WTC11 (cell line): ENCODE results near the gene MCMBP. TPM values are rescaled to one million over a fixed set of nuclear protein-coding genes. Genes with fewer than 3 reads are reported as not detected.

Experiments used
- ATAC-seq: fragments of 200-7000 bp; cut with Tn5 transposase; 2 replicates; pipeline ENCODE4 v1.10.0; 2021; ENCODE audit warnings: mild to moderate bottlenecking, moderate library complexity
- CTCF ChIA-PET: fragments of 300-600 bp; sonication (Branson Sonifier 250); formaldehyde crosslinking; loops from one replicate; lab custom pipeline; 2021; ENCODE audit warnings: antibody characterized with exemption; lab: Charles Lee
- POLR2A ChIA-PET: fragments of 350-600 bp; sonication (Branson Sonifier 250); formaldehyde crosslinking; loops from one replicate; lab custom pipeline; 2021; ENCODE audit warnings: antibody characterized with exemption; lab: Charles Lee
- DNase-seq: peaks from one replicate; pipeline ENCODE4 v3.0.0; 2021; ENCODE audit warnings: low spot score
- H3K27ac Mint-ChIP-seq: 2 replicates; pipeline ENCODE4 v1.8.0; 2021; ENCODE audit warnings: mixed read lengths
- H3K27me3 Mint-ChIP-seq: 2 replicates; pipeline ENCODE4 v1.8.0; 2021; ENCODE audit warnings: low read depth, mild to moderate bottlenecking, moderate library complexity, mixed read lengths
- H3K36me3 Mint-ChIP-seq: 2 replicates; pipeline ENCODE4 v1.8.0; 2021; ENCODE audit warnings: mixed read lengths
- H3K4me1 Mint-ChIP-seq: 2 replicates; pipeline ENCODE4 v1.8.0; 2022; ENCODE audit warnings: mixed read lengths
- H3K4me3 Mint-ChIP-seq: 2 replicates; pipeline ENCODE4 v1.8.0; 2021; ENCODE audit warnings: mild to moderate bottlenecking, moderate library complexity, mixed read lengths
- H3K9me3 Mint-ChIP-seq: 2 replicates; pipeline ENCODE4 v1.8.0; 2021; ENCODE audit warnings: mixed read lengths
- AFF4 ChIP-seq: sonication (generic); formaldehyde crosslinking; IDR thresholded peaks from 2 replicates; pipeline ENCODE4 v1.8.1; 2023; ENCODE audit warnings: mild to moderate bottlenecking, missing genetic modification reagents, borderline replicate concordance
- EMX1 ChIP-seq: fragments of 250-450 bp; sonication (Bioruptor Pico); IDR thresholded peaks from 2 replicates; pipeline ENCODE4 v1.8.0; 2021; ENCODE audit warnings: mild to moderate bottlenecking
- ETV6 ChIP-seq: sonication (generic); formaldehyde crosslinking; IDR thresholded peaks from 2 replicates; pipeline ENCODE4 v1.8.1; 2022; ENCODE audit warnings: mild to moderate bottlenecking, missing genetic modification reagents
- FOXK1 ChIP-seq: sonication (generic); formaldehyde crosslinking; IDR thresholded peaks from 2 replicates; pipeline ENCODE4 v1.8.0; 2022; ENCODE audit warnings: mild to moderate bottlenecking, moderate library complexity, missing genetic modification reagents
- JAZF1 ChIP-seq: fragments of 250-450 bp; sonication (Bioruptor Pico); IDR thresholded peaks from 2 replicates; pipeline ENCODE4 v1.9.0; 2021; ENCODE audit warnings: moderate library complexity, mild to moderate bottlenecking, inconsistent platforms
- KAT7 ChIP-seq: sonication (generic); formaldehyde crosslinking; IDR thresholded peaks from 2 replicates; pipeline ENCODE4 v1.8.1; 2023; ENCODE audit warnings: missing genetic modification reagents, mild to moderate bottlenecking, borderline replicate concordance
- NFYB ChIP-seq: sonication (generic); formaldehyde crosslinking; conservative IDR thresholded peaks from 2 replicates; pipeline ENCODE4 v1.8.0; 2022; ENCODE audit warnings: low read depth, missing genetic modification reagents
- PRRX2 ChIP-seq: fragments of 250-450 bp; sonication (Bioruptor Pico); IDR thresholded peaks from 2 replicates; pipeline ENCODE4 v1.8.0; 2021; ENCODE audit warnings: mild to moderate bottlenecking
- SMAD3 ChIP-seq: sonication (generic); formaldehyde crosslinking; IDR thresholded peaks from 2 replicates; pipeline ENCODE4 v1.8.0; 2022; ENCODE audit warnings: missing genetic modification reagents, mild to moderate bottlenecking, borderline replicate concordance
- ZNF317 ChIP-seq: sonication (generic); formaldehyde crosslinking; IDR thresholded peaks from 2 replicates; pipeline ENCODE4 v1.8.1; 2023; ENCODE audit warnings: low read depth, mild to moderate bottlenecking, moderate library complexity, missing genetic modification reagents, borderline replicate concordance
- ZNF416 ChIP-seq: fragments of 250-450 bp; sonication (Bioruptor Pico); IDR thresholded peaks from 2 replicates; pipeline ENCODE4 v1.9.0; 2021; ENCODE audit warnings: mild to moderate bottlenecking, inconsistent platforms
- total RNA-seq: library from RNA; stranded (reverse); gene quantifications from 3 replicates; pipeline ENCODE4 v1.2.3, GENCODE V29; 2021
- TF ChIP-seq, protein P1 (sequence below): sonication (generic); formaldehyde crosslinking; IDR thresholded peaks from 2 replicates; pipeline ENCODE4 v1.8.0; 2022; ENCODE audit warnings: missing genetic modification reagents
- TF ChIP-seq, protein P2 (sequence below): sonication (generic); formaldehyde crosslinking; IDR thresholded peaks from 2 replicates; pipeline ENCODE4 v1.8.1; 2022; ENCODE audit warnings: low read depth, missing genetic modification reagents, borderline replicate concordance
- TF ChIP-seq, protein P3 (sequence below): sonication (generic); formaldehyde crosslinking; IDR thresholded peaks from 2 replicates; pipeline ENCODE4 v1.8.0; 2023; ENCODE audit warnings: mild to moderate bottlenecking, missing genetic modification reagents
- TF ChIP-seq, protein P4 (sequence below): fragments of 250-450 bp; sonication (Bioruptor Pico); conservative IDR thresholded peaks from 2 replicates; pipeline ENCODE4 v1.9.0; 2021; ENCODE audit warnings: mild to moderate bottlenecking

MCMBP gene
- total RNA-seq, 1 experiment from 2014 or later = 64.7 TPM

DNA sequence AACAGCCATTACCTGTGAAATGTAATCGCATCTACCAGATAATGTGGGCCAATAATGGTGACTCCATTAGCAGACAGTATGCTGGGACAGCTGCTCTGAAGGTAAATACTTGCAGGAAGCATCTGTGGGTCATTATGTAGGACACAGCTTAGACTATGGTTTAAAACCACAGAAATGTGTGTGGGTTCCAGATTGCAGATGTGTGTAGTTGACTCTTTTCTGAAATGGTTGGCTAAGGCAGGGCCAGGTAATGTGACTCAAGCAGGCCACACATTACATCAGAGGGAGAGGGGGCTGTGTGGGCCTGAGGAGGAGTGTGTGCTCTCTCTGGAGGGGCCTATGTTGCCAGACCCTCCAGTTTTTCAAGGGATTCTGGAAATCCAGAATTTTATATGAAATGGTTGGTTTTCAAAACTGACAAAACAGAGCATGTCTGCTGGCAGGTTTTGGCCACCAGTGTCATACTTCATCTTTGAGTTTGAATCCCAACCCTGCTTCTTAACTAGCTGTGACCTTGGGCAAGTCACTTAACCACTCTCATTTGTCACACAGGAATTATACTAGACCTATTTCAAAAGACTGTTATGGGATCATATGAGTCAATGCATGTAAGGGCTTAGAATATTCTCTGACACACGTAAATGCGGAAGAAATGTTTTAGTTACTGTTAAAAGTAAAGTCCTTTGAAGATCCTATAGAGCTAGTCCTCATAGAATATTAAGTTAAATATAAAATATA is 64.5 kb downstream of the MCMBP start:
- DNase-seq = no peak
- H3K4me3 Mint-ChIP-seq = no peak overlapping the region
- H3K9me3 Mint-ChIP-seq = no peaks in the 10 kb centered on the region
- no peak overlapping the region for H3K27ac Mint-ChIP-seq
- H3K27me3 Mint-ChIP-seq = no peaks in the 10 kb centered on the region
- H3K36me3 Mint-ChIP-seq = peaks cover 5% of the 10 kb centered on the region; the same call in 1 of the 2 replicates
- ChIA-PET CTCF (interaction anchor here (0.8 to 1.8 kb wide), 2 partner anchors 57 to 121 kb away, joined by 5 to 14 read pairs; no protein-coding TSS in a partner anchor), POLR2A (interaction anchor here (0.7 kb wide), 1 partner anchor 18 kb away, joined by 3 read pairs; no protein-coding TSS in a partner anchor)
- TF ChIP-seq ZNF317 (CRISPR knock-in tag) (no peak), NFYB (no peak), PRRX2 (CRISPR knock-in tag) (no peak), EMX1 (CRISPR knock-in tag) (no peak), AFF4 (CRISPR knock-in tag) (no peak), KAT7 (CRISPR knock-in tag) (no peak), ETV6 (no peak), FOXK1 (CRISPR knock-in tag) (no peak)
- TF ChIP-seq, protein P1, sequence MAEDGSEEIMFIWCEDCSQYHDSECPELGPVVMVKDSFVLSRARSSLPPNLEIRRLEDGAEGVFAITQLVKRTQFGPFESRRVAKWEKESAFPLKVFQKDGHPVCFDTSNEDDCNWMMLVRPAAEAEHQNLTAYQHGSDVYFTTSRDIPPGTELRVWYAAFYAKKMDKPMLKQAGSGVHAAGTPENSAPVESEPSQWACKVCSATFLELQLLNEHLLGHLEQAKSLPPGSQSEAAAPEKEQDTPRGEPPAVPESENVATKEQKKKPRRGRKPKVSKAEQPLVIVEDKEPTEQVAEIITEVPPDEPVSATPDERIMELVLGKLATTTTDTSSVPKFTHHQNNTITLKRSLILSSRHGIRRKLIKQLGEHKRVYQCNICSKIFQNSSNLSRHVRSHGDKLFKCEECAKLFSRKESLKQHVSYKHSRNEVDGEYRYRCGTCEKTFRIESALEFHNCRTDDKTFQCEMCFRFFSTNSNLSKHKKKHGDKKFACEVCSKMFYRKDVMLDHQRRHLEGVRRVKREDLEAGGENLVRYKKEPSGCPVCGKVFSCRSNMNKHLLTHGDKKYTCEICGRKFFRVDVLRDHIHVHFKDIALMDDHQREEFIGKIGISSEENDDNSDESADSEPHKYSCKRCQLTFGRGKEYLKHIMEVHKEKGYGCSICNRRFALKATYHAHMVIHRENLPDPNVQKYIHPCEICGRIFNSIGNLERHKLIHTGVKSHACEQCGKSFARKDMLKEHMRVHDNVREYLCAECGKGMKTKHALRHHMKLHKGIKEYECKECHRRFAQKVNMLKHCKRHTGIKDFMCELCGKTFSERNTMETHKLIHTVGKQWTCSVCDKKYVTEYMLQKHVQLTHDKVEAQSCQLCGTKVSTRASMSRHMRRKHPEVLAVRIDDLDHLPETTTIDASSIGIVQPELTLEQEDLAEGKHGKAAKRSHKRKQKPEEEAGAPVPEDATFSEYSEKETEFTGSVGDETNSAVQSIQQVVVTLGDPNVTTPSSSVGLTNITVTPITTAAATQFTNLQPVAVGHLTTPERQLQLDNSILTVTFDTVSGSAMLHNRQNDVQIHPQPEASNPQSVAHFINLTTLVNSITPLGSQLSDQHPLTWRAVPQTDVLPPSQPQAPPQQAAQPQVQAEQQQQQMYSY (CRISPR knock-in tag) = no peak
- TF ChIP-seq, protein P2, sequence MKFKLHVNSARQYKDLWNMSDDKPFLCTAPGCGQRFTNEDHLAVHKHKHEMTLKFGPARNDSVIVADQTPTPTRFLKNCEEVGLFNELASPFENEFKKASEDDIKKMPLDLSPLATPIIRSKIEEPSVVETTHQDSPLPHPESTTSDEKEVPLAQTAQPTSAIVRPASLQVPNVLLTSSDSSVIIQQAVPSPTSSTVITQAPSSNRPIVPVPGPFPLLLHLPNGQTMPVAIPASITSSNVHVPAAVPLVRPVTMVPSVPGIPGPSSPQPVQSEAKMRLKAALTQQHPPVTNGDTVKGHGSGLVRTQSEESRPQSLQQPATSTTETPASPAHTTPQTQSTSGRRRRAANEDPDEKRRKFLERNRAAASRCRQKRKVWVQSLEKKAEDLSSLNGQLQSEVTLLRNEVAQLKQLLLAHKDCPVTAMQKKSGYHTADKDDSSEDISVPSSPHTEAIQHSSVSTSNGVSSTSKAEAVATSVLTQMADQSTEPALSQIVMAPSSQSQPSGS = no peak
- ATAC-seq = no peak
- H3K4me1 Mint-ChIP-seq = no peaks in the 10 kb centered on the region

DNA sequence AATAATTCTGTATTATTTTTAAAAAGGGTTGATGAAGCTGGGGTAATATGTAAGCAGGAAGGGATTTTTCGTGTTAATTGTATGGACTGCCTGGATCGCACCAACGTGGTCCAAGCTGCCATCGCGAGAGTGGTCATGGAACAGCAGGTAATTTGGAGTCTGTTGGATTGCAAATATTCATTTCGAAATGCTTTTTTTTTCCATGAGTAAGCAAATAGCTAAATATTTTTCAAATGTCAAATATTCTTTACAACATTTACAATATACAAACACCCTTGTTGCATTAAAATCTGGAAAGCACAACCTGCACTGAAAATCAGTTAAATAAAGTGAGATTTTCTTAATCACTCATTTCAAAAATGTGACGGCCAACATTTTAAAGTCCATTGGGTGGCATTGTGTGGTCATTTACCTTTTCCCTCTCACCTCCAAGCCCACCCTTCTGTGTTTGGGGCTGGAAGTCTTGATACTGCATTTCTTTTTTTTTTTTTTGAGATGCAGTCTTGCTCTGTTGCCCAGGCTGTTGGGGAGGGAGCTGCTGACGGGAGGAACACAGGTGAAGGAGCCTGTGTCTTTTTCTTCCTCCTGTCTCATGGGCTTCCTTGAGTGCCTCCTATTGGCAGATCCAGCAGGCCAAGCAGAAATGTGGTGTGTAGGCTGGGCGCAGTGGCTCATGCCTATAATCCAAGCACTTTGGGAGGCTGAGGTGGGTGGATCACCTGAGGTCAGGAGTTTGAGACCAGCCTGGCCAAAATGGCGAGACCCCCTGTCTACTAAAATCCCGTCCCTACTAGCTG is 66.1 kb downstream of the MCMBP start:
- ChIA-PET CTCF (interaction anchor here (0.7 to 1.8 kb wide), 3 partner anchors 12 to 119 kb away, joined by 3 to 14 read pairs (median 3); no protein-coding TSS in a partner anchor), POLR2A (no interaction called here)
- Mint-ChIP-seq H3K27ac (no peak overlapping the region), H3K4me1 (no peaks in the 10 kb centered on the region), H3K36me3 (peaks cover 5% of the 10 kb centered on the region; the same call in 1 of the 2 replicates), H3K27me3 (no peaks in the 10 kb centered on the region), H3K4me3 (no peak overlapping the region), H3K9me3 (no peaks in the 10 kb centered on the region)
- DNase-seq (no peak), ATAC-seq (peak; percentile 69)
- TF ChIP-seq ZNF416 = no peak
- TF ChIP-seq, protein P3, sequence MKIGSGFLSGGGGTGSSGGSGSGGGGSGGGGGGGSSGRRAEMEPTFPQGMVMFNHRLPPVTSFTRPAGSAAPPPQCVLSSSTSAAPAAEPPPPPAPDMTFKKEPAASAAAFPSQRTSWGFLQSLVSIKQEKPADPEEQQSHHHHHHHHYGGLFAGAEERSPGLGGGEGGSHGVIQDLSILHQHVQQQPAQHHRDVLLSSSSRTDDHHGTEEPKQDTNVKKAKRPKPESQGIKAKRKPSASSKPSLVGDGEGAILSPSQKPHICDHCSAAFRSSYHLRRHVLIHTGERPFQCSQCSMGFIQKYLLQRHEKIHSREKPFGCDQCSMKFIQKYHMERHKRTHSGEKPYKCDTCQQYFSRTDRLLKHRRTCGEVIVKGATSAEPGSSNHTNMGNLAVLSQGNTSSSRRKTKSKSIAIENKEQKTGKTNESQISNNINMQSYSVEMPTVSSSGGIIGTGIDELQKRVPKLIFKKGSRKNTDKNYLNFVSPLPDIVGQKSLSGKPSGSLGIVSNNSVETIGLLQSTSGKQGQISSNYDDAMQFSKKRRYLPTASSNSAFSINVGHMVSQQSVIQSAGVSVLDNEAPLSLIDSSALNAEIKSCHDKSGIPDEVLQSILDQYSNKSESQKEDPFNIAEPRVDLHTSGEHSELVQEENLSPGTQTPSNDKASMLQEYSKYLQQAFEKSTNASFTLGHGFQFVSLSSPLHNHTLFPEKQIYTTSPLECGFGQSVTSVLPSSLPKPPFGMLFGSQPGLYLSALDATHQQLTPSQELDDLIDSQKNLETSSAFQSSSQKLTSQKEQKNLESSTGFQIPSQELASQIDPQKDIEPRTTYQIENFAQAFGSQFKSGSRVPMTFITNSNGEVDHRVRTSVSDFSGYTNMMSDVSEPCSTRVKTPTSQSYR (CRISPR knock-in tag) = no peak
- TF ChIP-seq JAZF1 (CRISPR knock-in tag) = no peak
- TF ChIP-seq, protein P4, sequence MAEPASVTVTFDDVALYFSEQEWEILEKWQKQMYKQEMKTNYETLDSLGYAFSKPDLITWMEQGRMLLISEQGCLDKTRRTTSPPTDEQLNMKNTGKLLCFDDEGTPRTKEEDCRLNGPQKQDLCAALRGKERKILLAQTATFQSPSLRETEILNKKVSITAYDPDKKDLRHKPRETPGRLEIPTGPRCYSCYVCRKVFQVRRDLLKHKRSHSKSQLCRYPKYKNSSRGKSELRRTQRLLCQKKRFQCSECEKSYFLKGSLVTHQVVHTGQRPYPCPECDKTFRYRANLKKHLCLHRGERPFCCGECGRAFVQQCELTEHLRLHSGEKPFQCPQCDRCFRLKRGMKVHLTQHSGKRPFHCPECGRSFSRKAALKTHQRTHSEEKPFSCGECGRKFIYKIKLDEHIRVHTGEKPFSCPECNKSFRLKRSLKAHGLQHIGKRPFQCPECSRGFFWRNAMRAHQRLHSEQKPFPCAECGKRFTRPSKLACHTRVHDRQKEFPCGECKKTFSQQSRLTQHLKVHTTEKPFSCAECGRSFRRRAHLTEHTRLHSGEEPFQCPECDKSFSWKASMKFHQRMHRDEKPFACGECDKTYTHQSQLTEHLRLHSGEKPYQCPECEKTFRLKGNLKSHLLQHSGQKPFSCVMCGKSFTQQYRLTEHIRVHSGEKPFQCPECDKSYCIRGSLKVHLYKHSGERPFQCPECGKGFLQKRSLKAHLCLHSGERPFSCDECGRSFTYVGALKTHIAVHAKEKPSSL (CRISPR knock-in tag) = no peak
- no peak for TF ChIP-seq KAT7 (CRISPR knock-in tag)
- no peak for TF ChIP-seq SMAD3 (CRISPR knock-in tag)
- no peak for TF ChIP-seq FOXK1 (CRISPR knock-in tag)
- no peak for TF ChIP-seq EMX1 (CRISPR knock-in tag)
